IPS-NIHi7 (cell line): ENCODE measurements around the gene LGMN.
"Not testable (repeated sequence)": the region's sequence is repeated elsewhere in the genome, so short reads cannot be mapped to it uniquely, and the experiment has no call there.

Experiments
- DNase-seq: peaks from one replicate; pipeline ENCODE4 v3.0.0; 2012; ENCODE audit warnings: mixed read lengths; ENCODE audit errors: extremely low spot score

Gene LGMN

GRCh38 chr14:92760524-92760805, 12.0 kb upstream of the LGMN start:
- DNase-seq: no peak

- no peak for DNase-seq
Observed at GRCh38 chr14:92759679-92760523, 11.5 kb upstream of the LGMN start.

- DNase-seq: no peak
Observed at GRCh38 chr14:92759300-92759678, 10.9 kb upstream of the LGMN start.

GRCh38 chr14:92756446-92756845, 8.0 kb upstream of the LGMN start:
- no peak for DNase-seq

GRCh38 chr14:92755495-92755894, 7.1 kb upstream of the LGMN start:
- no peak for DNase-seq

- no peak for DNase-seq
Observed at GRCh38 chr14:92754966-92755365, 6.5 kb upstream of the LGMN start.

GRCh38 chr14:92753250-92753649, 4.8 kb upstream of the LGMN start:
- DNase-seq: no peak

GRCh38 chr14:92751819-92752218, 3.4 kb upstream of the LGMN start:
- no peak for DNase-seq

GRCh38 chr14:92750994-92751400, 2.6 kb upstream of the LGMN start:
- no peak for DNase-seq

GRCh38 chr14:92750222-92750728, 1.8 kb upstream of the LGMN start:
- DNase-seq: not testable (repeated sequence)

- no peak for DNase-seq
Observed at GRCh38 chr14:92747701-92748258, 647 bp downstream of the LGMN start.

- no peak for DNase-seq
Observed at GRCh38 chr14:92744198-92744597, 4.2 kb downstream of the LGMN start.

- no peak for DNase-seq
Observed at GRCh38 chr14:92740440-92740839, 8.0 kb downstream of the LGMN start.

- no peak for DNase-seq
Observed at GRCh38 chr14:92737619-92738188, 10.7 kb downstream of the LGMN start.

GRCh38 chr14:92737206-92737605, 11.2 kb downstream of the LGMN start:
- no peak for DNase-seq

GRCh38 chr14:92735344-92735743, 13.1 kb downstream of the LGMN start:
- DNase-seq: no peak

GRCh38 chr14:92734618-92735017, 13.8 kb downstream of the LGMN start:
- no peak for DNase-seq

GRCh38 chr14:92733007-92733406, 15.4 kb downstream of the LGMN start:
- no peak for DNase-seq

GRCh38 chr14:92731622-92732115, 16.8 kb downstream of the LGMN start:
- no peak for DNase-seq

- no peak for DNase-seq
Observed at GRCh38 chr14:92729634-92730358, 18.6 kb downstream of the LGMN start.

GRCh38 chr14:92728759-92729364, 19.6 kb downstream of the LGMN start:
- DNase-seq: no peak

GRCh38 chr14:92726933-92727262, 21.5 kb downstream of the LGMN start:
- no peak for DNase-seq
